K562 (cell line): Measurements from ENCODE around the gene RNF213. TPM values are rescaled to one million over a fixed set of nuclear protein-coding genes. Genes with fewer than 3 reads are reported as not detected.
A peak's percentile ranks its signal among the peaks of the same experiment; 100 is the strongest.

ENCODE experiments used
- ATAC-seq: fragments of 200-7000 bp; cut with Tn5 transposase; 3 replicates; pipeline ENCODE4 v1.9.1; 2020; ENCODE audit warnings: moderate library complexity
- BruUV-seq: library from RNA; stranded (reverse); fragments of 400-500 nt; replicated peaks from 2 replicates; lab custom pipeline; 2021; lab: Mats Ljungman, UMichigan
- CTCF ChIA-PET: fragments of 300-600 bp; formaldehyde crosslinking; extraction: SDS; loops from one replicate; lab custom pipeline; 2021; ENCODE audit warnings: low intra/inter-chr PET ratio; lab: Yijun Ruan, JAX
- POLR2A ChIA-PET: fragments of 300-600, 350-650 bp; sonication (Branson Sonifier 250); formaldehyde crosslinking; extraction: SDS; loops from one replicate; lab custom pipeline; 2021; ENCODE audit warnings: antibody characterized with exemption, inconsistent platforms; lab: Yijun Ruan, JAX
- DNase-seq, 4 experiments: peaks; one replicate each; pipeline versions ENCODE4 v3.0.0 to v3.0.0-alpha.2; 2011 to 2018; ENCODE audit warnings: low spot score in 3 of 4, mixed read lengths in 3 of 4; ENCODE audit errors: extremely low read depth in 1 of 4
- FAIRE-seq: peaks from 2 replicates; lab custom pipeline; 2011; peaks lifted over from hg19 to GRCh38; lab: Jason Lieb, UNC
- H2AFZ ChIP-seq: 2 replicates; pipeline ENCODE4 v1.6.0; 2011; ENCODE audit warnings: low read depth, low read length, control low read depth, inconsistent platforms
- H3K27ac ChIP-seq: fragments of 200-600 bp; 3 replicates; pipeline ENCODE4 v1.8.0; 2011; ENCODE audit warnings: low read depth, mild to moderate bottlenecking, control low read depth, inconsistent platforms, low read length, moderate library complexity, mixed read lengths; ENCODE audit errors: extremely low read depth
- H3K27me3 ChIP-seq, 2 experiments: fragments of 300-600 bp in 1 of 2; 2 replicates in 1 of 2; 3 replicates in 1 of 2; pipeline versions ENCODE4 v1.6.0 to v1.8.0; 2011; ENCODE audit warnings: inconsistent platforms in 2 of 2, low read length in 2 of 2, mild to moderate bottlenecking in 1 of 2, mixed read lengths in 1 of 2, moderate library complexity in 1 of 2; ENCODE audit not compliant: control insufficient read depth in 2 of 2, insufficient read depth in 2 of 2
- H3K36me3 ChIP-seq: fragments of 300-600 bp; 3 replicates; pipeline ENCODE4 v1.8.0; 2011; ENCODE audit warnings: mild to moderate bottlenecking, low read length, inconsistent platforms; ENCODE audit not compliant: control insufficient read depth, insufficient read depth
- H3K4me1 ChIP-seq, 2 experiments: fragments of 200-600 bp in 1 of 2; replicated peaks in 1 of 2; 2 replicates in 1 of 2; 3 replicates in 1 of 2; pipeline versions ENCODE4 v1.5.1 to v1.8.0; 2011; ENCODE audit warnings: inconsistent platforms in 2 of 2, low read length in 2 of 2, mild to moderate bottlenecking in 1 of 2, mixed read lengths in 1 of 2, moderate library complexity in 1 of 2; ENCODE audit not compliant: control insufficient read depth in 2 of 2, insufficient read depth in 2 of 2
- H3K4me2 ChIP-seq: 2 replicates; pipeline ENCODE4 v1.6.1; 2011; ENCODE audit warnings: low read length, control low read depth, inconsistent platforms, mixed read lengths; ENCODE audit not compliant: insufficient read depth
- H3K4me3 ChIP-seq: fragments of 200-600 bp; sonication (generic), shearing (Covaris generic); 2 replicates; pipeline ENCODE4 v1.5.1; 2016; ENCODE audit warnings: control low read depth, inconsistent platforms
- H3K79me2 ChIP-seq: fragments of 200-600 bp; 3 replicates; pipeline ENCODE4 v1.8.0; 2011; ENCODE audit warnings: low read length, inconsistent platforms; ENCODE audit not compliant: control insufficient read depth, insufficient read depth
- H3K9ac ChIP-seq, 2 experiments: 2 replicates each; pipeline versions ENCODE4 v1.6.0 to v1.6.1; 2011; ENCODE audit warnings: low read depth in 2 of 2, low read length in 2 of 2, control low read depth in 1 of 2, inconsistent platforms in 1 of 2, mild to moderate bottlenecking in 1 of 2, mixed read lengths in 1 of 2; ENCODE audit not compliant: insufficient read depth in 1 of 2
- H3K9me1 ChIP-seq: one replicate; pipeline ENCODE4 v1.6.0; 2011; ENCODE audit warnings: inconsistent platforms, mild to moderate bottlenecking, low read length, moderate library complexity; ENCODE audit not compliant: control insufficient read depth, insufficient read depth
- H3K9me3 ChIP-seq: replicated peaks from 2 replicates; pipeline ENCODE4 v1.5.1; 2011; ENCODE audit warnings: low read depth, low read length, inconsistent platforms; ENCODE audit not compliant: control insufficient read depth, insufficient read depth
- H4K20me1 ChIP-seq: replicated peaks from 2 replicates; pipeline ENCODE4 v1.6.1; 2011; ENCODE audit warnings: low read length, inconsistent platforms, mixed read lengths; ENCODE audit not compliant: control insufficient read depth, insufficient read depth
- ARNT ChIP-seq, 2 experiments: fragments of 450-650 bp; IDR thresholded peaks; 2 replicates each; pipeline ENCODE4 v1.6.1; 2016; ENCODE audit warnings: mild to moderate bottlenecking in 1 of 2
- BRD9 ChIP-seq: fragments of 450-650 bp; IDR thresholded peaks from 2 replicates; pipeline ENCODE4 v1.6.1; 2018; ENCODE audit warnings: low read depth; ENCODE audit not compliant: partially characterized antibody
- KAT7 ChIP-seq: sonication (generic); formaldehyde crosslinking; IDR thresholded peaks from 2 replicates; pipeline ENCODE4 v1.8.0; 2022; ENCODE audit warnings: missing genetic modification reagents, mild to moderate bottlenecking, borderline replicate concordance
- NCOA1 ChIP-seq: fragments of 450-650 bp; IDR thresholded peaks from 2 replicates; pipeline ENCODE4 v1.6.1; 2016; ENCODE audit warnings: low read depth
- NELFE ChIP-seq: IDR thresholded peaks from 2 replicates; pipeline ENCODE4 v1.6.1; 2011; ENCODE audit warnings: mild to moderate bottlenecking; ENCODE audit not compliant: insufficient read depth, insufficient read length
- NONO ChIP-seq, 2 experiments: fragments of 200-400 bp in 1 of 2; fragments of 450-650 bp in 1 of 2; formaldehyde crosslinking in 1 of 2; IDR thresholded peaks; 2 replicates each; pipeline ENCODE4 v1.6.1; 2017; ENCODE audit warnings: low read depth in 2 of 2, mild to moderate bottlenecking in 2 of 2, moderate library complexity in 2 of 2, low read length in 1 of 2
- PPARD ChIP-seq: fragments of 250-450 bp; sonication (Bioruptor Pico); IDR thresholded peaks from 2 replicates; pipeline ENCODE4 v1.8.0; 2022; ENCODE audit warnings: inconsistent platforms, mild to moderate bottlenecking, moderate library complexity
- SMAD3 ChIP-seq: fragments of 450-650 bp; formaldehyde crosslinking; conservative IDR thresholded peaks from 2 replicates; pipeline ENCODE4 v1.4.0; 2020; ENCODE audit warnings: mild to moderate bottlenecking
- ZNF395 ChIP-seq: fragments of 200-800 bp; sonication (Bioruptor generic); IDR thresholded peaks from 2 replicates; pipeline ENCODE4 v1.6.1; 2017; ENCODE audit warnings: missing genetic modification characterization, missing compliant biosample characterization
- ZNF444 ChIP-seq: fragments of 250-450 bp; sonication (Bioruptor Pico); IDR thresholded peaks from 2 replicates; pipeline ENCODE4 v1.4.0; 2020; ENCODE audit warnings: mild to moderate bottlenecking, moderate library complexity
- WGBS: fragments of 100-300 bp; shearing (Covaris generic); methylation state at CpG from one replicate; pipeline ENCODE4 v1.1.6; 2016; ENCODE audit warnings: low coverage, mixed read lengths; ENCODE audit not compliant: insufficient coverage; ENCODE audit errors: missing lambda C conversion rate; 5-methylcytosine and 5-hydroxymethylcytosine counted together
- in situ Hi-C: fragments of 300-500 bp; cut with MboI; formaldehyde crosslinking; loops from 4 replicates; pipeline ENCODE4 v1.15.0; 2018; ENCODE audit warnings: inconsistent platforms, mixed read lengths
- intact Hi-C: fragments of 100-400 bp; cut with micrococcal nuclease; formaldehyde crosslinking; loops from 2 replicates; pipeline ENCODE4 v1.14.2; 2022
- polyA plus RNA-seq, 8 experiments: library from polyadenylated mRNA; depleted of rRNA in 4 of 8; stranded (reverse) in 5 of 8; unstranded in 3 of 8; fragments of >200 nt; fragmentation: Nextera tagmentation in 2 of 8; fragmentation: Illumina TruSeq in 1 of 8; extraction: Ambion mirVana in 2 of 8; extraction: Trizol in 1 of 8; gene quantifications; 2 replicates each; pipeline versions ENCODE4 v1.2.1 to v1.2.3, GENCODE V29; 2011 to 2014; ENCODE audit warnings: inconsistent platforms in 1 of 8, missing spikeins in 1 of 8
- total RNA-seq, 7 experiments: library from RNA; depleted of rRNA in 6 of 7; stranded (reverse); fragments of >200 nt in 6 of 7; fragmentation: Illumina TruSeq in 2 of 7; extraction: Trizol in 2 of 7; gene quantifications; 2 replicates each; pipeline versions ENCODE4 v1.2.1 to v1.2.3, GENCODE V29; 2011 to 2021; ENCODE audit warnings: low replicate concordance in 1 of 7
- TF ChIP-seq, protein P1 (sequence below): fragments of 450-650 bp; conservative IDR thresholded peaks from 2 replicates; pipeline ENCODE4 v1.6.1; 2016; ENCODE audit warnings: missing genetic modification characterization, low read depth, mild to moderate bottlenecking, missing compliant biosample characterization, moderate library complexity
- TF ChIP-seq, protein P2 (sequence below): fragments of 200-800 bp; sonication (Bioruptor generic); IDR thresholded peaks from 2 replicates; pipeline ENCODE4 v1.6.1; 2016; ENCODE audit warnings: missing genetic modification characterization, missing compliant biosample characterization
- TF ChIP-seq, protein P3 (sequence below): fragments of 250-450 bp; sonication (Bioruptor Pico); IDR thresholded peaks from 2 replicates; pipeline ENCODE4 v1.8.0; 2022; ENCODE audit warnings: inconsistent platforms, mild to moderate bottlenecking, moderate library complexity, borderline replicate concordance

The RNF213 gene
- total and polyA plus RNA-seq, 9 of the 15 experiments (the other 6 are each of a cell fraction or from before 2014, with no cell fraction given), result 5.3 to 33.6 (median 17.9) TPM

GRCh38 chr17:80428363-80428762 is 167.7 kb downstream of the RNF213 start:
- no peak overlapping the region for H3K4me3 ChIP-seq
- peaks cover 27 to 99% of the 10 kb centered on the region in 2 experiments; a peak in 4 of 5 replicates for H3K27me3 ChIP-seq
- H3K9ac ChIP-seq, result peak overlapping the region in 1 of 2 experiments; percentile 10; a peak in 1 of 4 replicates
- ChIA-PET CTCF (no interaction called here), POLR2A (interaction anchor here (0.6 to 0.7 kb wide), 3 partner anchors 116 to 963 kb away, joined by 3 read pairs; partner anchors contain the start of gene RPTOR)
- H4K20me1 ChIP-seq, result peaks cover 44% of the 10 kb centered on the region
- no peak for FAIRE-seq
- no peaks in the 10 kb centered on the region for H3K79me2 ChIP-seq
- intact Hi-C loops (loop anchor here (5.0 kb wide), 2 partner anchors 224 to 554 kb away; no protein-coding TSS in a partner anchor), in situ Hi-C loops (loop anchor here (5.0 kb wide), 2 partner anchors 149 to 554 kb away; no protein-coding TSS in a partner anchor)
- no peak for ATAC-seq
- no peaks in the 10 kb centered on the region for H3K9me3 ChIP-seq
- no peaks in the 10 kb centered on the region for H3K36me3 ChIP-seq
- H3K4me2 ChIP-seq, result no peak overlapping the region
- DNase-seq, result no peak
- 13% methylated on average over 10 of the region's 12 CpGs for WGBS
- H3K4me1 ChIP-seq, result peaks cover 0 to 53% of the 10 kb centered on the region in 2 experiments; a peak in 2 of 5 replicates
- no TSS peak for BruUV-seq
- no peaks in the 10 kb centered on the region for H3K9me1 ChIP-seq
- H2AFZ ChIP-seq, result no peak overlapping the region
- no peak overlapping the region for H3K27ac ChIP-seq
- no peak for TF ChIP-seq PPARD (CRISPR knock-in tag)
- no peak for TF ChIP-seq ARNT (IDR thresholded peaks at IDR 0.05)
- TF ChIP-seq, protein P1, sequence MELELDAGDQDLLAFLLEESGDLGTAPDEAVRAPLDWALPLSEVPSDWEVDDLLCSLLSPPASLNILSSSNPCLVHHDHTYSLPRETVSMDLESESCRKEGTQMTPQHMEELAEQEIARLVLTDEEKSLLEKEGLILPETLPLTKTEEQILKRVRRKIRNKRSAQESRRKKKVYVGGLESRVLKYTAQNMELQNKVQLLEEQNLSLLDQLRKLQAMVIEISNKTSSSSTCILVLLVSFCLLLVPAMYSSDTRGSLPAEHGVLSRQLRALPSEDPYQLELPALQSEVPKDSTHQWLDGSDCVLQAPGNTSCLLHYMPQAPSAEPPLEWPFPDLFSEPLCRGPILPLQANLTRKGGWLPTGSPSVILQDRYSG (tag), result no peak
- no peak for TF ChIP-seq BRD9
- no peak for TF ChIP-seq SMAD3 (CRISPR knock-in tag)
- TF ChIP-seq NCOA1, result no peak
- TF ChIP-seq NONO (IDR thresholded peaks at IDR 0.05; ENCODE audit: low read depth in 2 of 2, low read length in 1 of 2), result no peak
- TF ChIP-seq ZNF444 (CRISPR knock-in tag), result no peak
- TF ChIP-seq, protein P2, sequence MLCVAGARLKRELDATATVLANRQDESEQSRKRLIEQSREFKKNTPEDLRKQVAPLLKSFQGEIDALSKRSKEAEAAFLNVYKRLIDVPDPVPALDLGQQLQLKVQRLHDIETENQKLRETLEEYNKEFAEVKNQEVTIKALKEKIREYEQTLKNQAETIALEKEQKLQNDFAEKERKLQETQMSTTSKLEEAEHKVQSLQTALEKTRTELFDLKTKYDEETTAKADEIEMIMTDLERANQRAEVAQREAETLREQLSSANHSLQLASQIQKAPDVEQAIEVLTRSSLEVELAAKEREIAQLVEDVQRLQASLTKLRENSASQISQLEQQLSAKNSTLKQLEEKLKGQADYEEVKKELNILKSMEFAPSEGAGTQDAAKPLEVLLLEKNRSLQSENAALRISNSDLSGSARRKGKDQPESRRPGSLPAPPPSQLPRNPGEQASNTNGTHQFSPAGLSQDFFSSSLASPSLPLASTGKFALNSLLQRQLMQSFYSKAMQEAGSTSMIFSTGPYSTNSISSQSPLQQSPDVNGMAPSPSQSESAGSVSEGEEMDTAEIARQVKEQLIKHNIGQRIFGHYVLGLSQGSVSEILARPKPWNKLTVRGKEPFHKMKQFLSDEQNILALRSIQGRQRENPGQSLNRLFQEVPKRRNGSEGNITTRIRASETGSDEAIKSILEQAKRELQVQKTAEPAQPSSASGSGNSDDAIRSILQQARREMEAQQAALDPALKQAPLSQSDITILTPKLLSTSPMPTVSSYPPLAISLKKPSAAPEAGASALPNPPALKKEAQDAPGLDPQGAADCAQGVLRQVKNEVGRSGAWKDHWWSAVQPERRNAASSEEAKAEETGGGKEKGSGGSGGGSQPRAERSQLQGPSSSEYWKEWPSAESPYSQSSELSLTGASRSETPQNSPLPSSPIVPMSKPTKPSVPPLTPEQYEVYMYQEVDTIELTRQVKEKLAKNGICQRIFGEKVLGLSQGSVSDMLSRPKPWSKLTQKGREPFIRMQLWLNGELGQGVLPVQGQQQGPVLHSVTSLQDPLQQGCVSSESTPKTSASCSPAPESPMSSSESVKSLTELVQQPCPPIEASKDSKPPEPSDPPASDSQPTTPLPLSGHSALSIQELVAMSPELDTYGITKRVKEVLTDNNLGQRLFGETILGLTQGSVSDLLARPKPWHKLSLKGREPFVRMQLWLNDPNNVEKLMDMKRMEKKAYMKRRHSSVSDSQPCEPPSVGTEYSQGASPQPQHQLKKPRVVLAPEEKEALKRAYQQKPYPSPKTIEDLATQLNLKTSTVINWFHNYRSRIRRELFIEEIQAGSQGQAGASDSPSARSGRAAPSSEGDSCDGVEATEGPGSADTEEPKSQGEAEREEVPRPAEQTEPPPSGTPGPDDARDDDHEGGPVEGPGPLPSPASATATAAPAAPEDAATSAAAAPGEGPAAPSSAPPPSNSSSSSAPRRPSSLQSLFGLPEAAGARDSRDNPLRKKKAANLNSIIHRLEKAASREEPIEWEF (CRISPR knock-in tag), result no peak
- TF ChIP-seq ZNF395 (CRISPR knock-in tag), result no peak
- TF ChIP-seq, protein P3, sequence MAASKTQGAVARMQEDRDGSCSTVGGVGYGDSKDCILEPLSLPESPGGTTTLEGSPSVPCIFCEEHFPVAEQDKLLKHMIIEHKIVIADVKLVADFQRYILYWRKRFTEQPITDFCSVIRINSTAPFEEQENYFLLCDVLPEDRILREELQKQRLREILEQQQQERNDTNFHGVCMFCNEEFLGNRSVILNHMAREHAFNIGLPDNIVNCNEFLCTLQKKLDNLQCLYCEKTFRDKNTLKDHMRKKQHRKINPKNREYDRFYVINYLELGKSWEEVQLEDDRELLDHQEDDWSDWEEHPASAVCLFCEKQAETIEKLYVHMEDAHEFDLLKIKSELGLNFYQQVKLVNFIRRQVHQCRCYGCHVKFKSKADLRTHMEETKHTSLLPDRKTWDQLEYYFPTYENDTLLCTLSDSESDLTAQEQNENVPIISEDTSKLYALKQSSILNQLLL (CRISPR knock-in tag), result no peak
- TF ChIP-seq NELFE, result no peak
- no peak for TF ChIP-seq KAT7 (CRISPR knock-in tag)
